SKM-1 (cell line): ENCODE data around the gene TNK1.
"Not testable (repeated sequence)": the region's sequence is repeated elsewhere in the genome, so short reads cannot be mapped to it uniquely, and the experiment has no call there.

Experiments
- DNase-seq: peaks from one replicate; lab custom pipeline; 2025; ENCODE audit not compliant: unreplicated experiment; lab: John Stamatoyannopoulos, UW

The TNK1 gene

DNA sequence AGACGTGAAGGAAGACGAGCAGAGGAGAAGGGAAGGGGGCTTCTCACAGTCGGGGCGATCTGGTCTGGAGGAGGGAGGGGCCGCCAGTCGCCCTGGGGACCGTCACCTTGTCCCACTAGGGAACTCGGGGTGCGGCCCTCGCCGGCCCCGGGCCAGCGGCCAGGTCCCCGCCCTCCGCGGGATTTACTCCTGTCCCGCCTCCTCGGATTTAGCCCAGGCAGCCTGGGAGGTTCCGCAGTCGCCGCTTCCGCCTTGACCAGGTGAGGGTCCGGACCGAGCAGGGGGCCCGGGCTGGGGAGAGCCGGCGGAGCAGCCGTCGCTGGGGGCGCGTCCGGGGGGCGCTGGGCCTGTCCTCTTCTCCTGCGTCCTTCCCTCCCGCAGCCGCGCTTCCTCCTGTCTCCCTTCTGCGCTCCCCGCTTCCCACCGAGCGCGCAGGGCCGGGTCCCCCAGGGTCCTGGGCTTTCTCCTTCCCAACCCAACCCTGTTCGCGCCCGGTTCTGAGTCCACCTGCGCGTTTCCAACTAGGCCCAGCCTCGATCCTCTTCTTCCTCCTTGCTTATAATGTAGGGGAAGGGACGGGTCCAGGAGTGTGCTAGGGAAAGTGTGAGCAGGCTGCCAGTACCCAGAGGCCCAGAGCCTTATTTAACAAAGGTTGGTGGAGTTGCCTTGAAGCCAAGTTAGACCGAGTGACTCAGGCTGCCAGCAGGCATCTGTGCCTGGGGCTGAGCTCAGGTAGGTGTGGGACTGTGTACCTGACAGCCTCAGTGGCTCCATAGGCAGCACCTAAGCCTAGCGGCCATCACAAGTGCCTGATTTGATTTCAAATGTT is at the start of gene TNK1:
Gene TNK1 (plus strand): TSS at position 235 of the 829 bp plus-strand sequence. CDS start 1,838 bp downstream, outside the sequence.
- no peak for DNase-seq

DNA sequence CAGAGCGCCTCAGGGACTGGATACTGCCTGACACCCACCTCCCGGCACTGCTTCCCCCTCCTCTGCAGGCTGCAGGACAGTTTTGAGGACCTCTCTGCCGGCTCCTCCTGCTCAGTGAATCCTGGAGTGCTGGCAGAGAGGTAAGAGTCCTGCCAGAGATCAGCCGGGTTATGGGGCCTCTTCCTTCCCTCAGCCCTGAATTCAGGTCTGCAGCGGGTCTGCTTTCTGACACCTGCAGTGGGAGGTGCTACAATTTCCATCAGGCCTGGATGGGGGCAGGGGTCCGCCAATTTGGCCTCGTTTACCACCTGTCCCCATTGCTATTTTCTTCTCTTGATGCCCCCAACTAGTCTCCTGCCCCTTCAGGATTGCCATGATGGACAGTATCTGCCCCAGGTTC is 48.8 kb upstream of the TNK1 start:
- no peak for DNase-seq

DNA sequence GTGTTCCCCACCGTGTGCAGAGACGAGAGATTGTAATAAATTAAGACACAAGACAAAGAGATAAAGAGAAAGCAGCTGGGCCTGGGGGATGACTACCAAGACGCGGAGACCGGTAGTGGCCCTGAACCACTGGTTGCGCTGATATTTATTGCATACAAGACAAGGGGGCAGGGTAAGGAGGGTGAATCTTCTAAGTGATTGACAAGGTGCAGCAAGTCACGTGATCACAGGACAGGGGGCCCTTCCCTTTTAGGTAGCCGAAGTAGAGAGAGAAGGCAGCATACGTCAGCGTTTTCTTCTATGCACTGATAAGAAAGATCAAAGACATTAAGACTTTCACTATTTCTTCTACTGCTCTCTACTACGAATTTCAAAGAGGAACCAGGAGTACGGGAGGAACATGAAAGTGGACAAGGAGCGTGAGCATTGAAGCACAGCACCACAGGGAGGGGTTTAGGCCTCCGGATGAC is 48.3 kb upstream of the TNK1 start:
- not testable (repeated sequence) for DNase-seq

DNA sequence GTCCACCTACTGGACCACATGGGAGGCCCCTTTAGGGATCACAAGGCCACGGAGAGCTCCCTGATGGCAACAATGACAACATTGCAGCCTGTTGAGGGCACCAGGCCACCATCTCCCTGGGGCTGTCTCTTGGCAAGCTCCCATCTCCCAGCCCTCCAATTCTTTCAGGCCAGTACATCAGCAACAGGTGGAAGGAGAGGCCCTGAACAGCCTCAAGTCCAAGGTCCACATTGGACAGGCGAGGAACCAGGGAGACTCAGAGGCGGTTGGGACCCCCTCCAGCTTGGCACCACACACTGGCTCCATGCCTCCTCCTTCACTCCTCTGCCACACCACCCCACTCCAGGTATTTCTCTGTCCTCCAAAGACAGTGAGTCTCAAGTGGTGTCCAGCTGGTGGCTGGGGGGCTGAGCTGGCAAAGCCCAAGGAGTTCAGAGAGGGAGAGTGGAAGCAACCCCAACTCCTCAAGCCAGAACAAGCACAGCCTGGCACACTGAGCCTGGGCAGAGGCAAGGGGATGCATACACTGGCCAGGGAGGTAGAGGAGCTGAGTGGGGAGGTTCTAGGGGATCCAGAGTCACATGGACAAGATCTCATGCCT is 45.9 kb upstream of the TNK1 start:
- no peak for DNase-seq

DNA sequence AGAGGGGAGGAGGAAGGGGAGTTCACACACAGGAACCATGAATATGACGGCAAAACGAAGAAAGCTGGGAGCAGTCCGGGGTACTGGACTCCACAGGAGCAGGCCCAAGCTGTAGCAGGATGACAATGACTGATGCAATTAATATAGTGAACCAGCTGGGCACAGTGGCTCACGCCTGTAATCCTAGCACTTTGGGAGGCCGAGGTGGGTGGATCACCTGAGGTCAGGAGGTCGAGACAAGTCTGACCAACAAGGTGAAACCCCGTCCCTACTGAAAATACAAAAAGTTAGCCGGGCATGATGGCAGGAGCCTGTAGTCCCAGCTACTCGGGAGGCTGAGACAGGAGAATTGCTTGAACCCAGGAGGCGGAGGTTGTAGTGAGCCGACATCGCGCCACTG is 45.1 kb upstream of the TNK1 start:
- not testable (repeated sequence) for DNase-seq

DNA sequence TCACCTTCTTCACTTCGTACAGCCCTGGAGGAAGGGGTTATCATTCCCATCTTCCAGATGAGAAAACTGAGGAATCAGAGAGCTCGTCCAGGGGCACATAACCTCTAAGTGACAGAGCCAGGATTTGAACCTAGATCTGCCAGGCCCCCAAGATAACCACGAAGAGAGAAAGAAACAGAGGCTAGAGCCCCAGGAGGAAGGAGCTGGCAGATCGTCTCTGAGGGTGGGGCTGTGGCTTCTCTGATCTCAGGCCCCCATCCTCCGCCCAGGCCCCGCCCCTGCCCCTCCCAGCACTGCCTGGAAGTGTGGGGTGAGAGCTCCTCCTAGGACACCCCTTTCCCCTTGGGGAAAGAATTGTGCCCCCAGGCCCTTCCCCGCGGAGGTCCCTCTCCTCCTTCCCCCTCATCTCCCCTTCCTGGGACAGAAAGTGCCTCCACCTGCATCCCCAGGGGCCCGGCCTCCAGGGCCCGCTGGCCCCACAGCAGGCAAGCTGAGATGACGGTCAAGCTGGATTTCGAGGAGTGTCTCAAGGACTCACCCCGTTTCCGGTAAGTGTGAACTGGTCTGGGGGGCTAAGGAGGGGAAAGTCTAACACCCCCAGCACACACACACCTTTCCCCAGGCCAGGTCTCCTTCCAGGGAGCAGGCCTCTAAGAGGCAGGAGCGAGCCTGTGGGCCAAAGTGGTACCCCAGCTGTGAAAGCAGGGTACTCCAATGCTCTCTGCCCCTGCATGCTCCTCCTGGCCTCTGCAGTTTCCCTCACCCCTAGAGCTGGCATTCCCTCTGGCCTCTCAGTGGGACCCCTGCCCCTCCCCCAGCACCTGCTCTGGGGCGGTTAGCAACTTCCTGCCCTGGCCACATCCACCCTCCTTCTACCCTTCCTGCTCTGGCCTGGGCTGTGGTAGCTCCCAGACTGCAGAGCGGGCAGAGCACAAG is 44.4 kb upstream of the TNK1 start, which contains the start of gene ACAP1:
Gene ACAP1 (plus strand): TSS at position 290 of the 936 bp plus-strand sequence. CDS start 206 bp downstream, at position 496.
- no peak for DNase-seq

DNA sequence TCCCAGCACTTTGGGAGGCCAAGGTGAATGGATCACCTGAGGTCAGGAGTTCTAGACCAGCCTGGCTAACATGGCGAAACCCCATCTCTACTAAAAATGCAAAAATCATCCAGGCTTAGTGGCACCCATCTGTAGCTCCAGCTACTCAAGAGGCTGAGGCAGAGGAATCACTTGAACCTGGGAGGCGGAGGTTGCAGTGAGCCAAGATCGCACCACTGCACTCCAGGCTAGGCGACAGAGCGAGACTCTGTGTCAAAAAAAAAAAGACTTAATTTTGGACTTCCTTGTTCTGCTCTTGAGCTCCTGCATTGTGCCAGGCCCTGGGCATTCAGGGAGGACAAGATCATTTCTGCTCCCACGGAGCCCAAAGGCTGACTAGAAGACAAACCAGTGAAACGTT is 43.3 kb upstream of the TNK1 start:
- not testable (repeated sequence) for DNase-seq

DNA sequence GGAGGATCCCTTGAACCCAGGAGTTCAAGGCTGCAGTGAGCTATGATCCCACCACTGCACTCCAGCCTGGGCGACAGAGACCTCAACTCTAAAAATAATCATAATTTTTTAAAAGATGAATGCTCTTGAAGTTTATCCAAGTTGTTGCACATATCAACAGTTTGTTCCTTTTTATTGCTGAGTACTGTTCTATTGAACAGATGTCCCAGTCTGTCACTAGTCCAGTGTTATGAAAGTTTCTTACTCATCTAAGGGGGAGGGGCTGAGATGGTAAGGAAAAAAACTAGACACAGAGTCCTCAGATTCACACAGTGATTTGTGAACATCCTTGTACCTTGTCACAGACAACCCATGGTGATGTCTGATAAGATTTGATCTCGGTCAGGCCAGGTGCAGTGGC is 40.7 kb upstream of the TNK1 start:
- DNase-seq = no peak

DNA sequence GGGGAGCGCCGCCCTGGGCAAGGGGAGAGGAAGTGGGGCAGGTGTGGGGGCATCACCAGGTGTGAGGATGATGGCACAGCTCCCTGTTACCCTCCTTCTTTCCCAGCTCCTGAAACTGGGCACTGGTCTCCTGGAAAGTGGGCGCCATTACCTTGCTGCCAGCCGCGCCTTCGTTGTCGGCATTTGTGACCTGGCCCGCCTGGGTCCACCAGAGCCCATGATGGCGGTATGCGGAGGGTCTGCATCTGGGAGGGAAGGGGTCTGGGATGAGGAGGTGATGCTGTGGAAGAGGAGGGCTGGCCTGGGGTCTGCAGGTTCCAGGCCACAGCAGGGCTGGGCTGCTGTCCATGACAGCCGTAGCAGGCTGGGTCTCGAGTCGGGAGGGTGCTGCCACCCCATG is 39.0 kb upstream of the TNK1 start:
- no peak for DNase-seq

DNA sequence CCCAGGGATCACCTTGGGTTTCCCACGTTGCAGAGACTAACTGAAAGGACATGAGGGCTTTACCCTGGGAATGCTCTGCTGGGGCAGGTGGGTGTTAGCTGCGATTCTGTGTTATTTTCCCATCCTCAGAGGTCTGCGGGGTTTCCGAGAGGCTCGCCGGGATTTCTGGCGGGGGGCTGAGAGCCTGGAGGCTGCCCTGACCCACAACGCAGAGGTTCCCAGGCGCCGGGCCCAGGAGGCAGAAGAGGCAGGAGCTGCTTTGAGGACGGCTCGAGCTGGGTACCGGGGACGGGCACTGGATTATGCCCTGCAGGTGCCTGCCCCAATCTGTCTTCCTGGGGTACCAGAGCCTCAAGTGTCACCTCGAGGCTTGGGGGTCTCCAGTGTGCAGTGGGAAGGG is 37.6 kb upstream of the TNK1 start:
- no peak for DNase-seq

DNA sequence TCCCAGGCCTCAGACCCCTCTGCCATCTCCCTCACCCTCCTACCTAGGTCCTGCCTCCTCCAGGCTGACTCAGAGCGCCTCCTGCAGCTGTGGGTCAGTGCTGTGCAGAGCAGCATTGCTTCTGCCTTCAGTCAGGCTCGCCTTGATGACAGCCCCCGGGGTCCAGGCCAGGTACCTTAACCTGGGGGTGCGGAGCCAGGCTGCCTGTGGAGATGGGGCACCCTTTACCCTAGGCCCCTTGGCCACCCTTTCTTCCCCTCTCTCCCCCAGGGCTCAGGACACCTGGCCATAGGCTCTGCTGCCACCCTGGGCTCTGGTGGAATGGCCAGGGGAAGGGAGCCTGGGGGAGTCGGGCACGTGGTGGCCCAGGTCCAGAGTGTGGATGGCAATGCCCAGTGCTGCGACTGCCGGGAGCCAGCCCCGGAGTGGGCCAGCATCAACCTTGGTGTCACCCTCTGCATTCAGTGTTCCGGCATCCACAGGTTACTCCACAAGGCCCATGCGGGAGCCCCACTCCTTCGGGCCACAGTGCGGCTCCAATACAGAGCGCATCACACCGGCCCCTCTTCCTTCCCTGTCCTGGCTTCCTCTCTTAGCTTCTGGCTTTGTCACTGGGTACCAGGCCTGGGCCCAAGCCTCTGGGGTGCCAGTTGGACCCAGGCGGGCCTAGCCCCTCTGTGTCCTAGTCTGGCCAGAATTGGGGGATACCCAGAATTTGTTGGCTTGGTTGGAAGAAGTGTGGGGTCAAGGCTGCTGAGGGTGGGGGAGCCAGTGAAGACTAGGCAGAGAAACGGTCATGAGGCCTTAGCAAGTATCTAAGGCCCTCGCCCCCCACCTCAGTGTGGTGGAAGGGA is 33.9 kb upstream of the TNK1 start:
- DNase-seq = no peak

DNA sequence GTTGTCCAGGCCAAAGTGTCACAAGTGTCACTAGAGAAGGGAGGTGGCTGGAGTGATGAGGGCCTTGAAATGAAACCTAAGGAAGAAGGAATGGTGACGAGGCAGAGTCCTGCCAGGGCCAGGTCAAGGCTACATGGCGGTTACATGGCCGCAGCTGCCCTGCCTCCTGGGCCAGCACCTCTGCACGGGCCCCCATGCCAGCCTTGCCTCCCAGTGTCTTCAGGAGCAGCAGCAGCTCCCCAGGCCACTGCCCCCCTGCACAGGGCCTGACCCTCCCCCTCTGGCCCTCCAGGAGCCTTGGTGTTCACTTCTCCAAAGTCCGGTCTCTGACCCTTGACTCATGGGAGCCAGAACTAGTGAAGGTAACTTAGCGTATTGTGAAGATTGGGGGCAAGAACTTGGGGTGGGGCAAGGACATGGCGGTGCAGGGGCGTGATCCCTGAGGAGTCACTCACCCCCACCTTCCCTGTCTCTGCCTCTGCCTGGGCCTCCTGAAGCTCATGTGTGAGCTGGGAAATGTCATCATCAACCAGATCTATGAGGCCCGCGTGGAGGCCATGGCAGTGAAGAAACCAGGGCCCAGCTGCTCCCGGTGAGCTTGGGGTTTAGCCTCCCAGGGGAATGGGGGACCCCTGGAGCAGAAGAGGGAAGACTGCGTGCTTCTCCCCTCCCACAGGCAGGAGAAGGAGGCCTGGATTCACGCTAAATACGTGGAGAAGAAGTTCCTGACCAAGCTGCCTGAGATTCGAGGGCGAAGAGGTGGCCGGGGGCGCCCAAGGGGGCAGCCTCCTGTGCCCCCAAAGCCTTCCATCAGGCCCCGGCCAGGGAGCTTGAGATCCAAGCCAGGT is 33.0 kb upstream of the TNK1 start:
- DNase-seq = no peak

DNA sequence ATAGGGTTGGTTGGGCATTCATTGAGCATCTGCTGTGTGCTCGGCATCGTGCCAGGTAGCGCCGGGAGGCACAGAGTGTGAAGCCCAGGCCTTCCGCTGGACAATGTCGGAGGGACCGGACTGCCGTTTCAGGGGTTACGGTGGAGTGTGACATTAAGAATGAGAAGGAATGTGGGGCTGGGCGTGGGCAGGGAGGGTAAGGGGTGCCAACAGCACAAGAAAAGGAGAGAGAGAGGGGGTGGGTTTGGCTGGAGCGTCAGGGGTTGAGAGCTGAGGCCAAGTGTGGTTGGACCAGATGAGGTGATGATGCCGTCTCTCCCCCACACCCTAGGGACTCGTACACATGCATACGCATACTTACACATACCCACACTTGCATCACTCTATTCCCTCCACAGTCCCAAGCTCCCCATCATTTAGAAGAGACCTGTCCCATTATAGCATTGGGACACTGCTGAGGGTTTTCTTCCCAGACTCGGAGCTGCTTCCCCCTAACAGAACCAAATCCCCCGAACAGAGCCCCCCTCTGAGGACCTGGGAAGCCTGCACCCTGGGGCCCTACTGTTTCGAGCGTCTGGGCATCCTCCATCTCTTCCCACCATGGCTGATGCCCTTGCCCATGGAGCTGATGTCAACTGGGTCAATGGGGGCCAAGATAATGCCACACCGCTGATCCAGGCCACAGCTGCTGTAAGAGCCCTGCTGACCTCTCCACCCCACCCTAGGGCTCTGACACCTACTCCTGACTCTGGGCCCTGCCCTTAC is 32.2 kb upstream of the TNK1 start:
- no peak for DNase-seq

DNA sequence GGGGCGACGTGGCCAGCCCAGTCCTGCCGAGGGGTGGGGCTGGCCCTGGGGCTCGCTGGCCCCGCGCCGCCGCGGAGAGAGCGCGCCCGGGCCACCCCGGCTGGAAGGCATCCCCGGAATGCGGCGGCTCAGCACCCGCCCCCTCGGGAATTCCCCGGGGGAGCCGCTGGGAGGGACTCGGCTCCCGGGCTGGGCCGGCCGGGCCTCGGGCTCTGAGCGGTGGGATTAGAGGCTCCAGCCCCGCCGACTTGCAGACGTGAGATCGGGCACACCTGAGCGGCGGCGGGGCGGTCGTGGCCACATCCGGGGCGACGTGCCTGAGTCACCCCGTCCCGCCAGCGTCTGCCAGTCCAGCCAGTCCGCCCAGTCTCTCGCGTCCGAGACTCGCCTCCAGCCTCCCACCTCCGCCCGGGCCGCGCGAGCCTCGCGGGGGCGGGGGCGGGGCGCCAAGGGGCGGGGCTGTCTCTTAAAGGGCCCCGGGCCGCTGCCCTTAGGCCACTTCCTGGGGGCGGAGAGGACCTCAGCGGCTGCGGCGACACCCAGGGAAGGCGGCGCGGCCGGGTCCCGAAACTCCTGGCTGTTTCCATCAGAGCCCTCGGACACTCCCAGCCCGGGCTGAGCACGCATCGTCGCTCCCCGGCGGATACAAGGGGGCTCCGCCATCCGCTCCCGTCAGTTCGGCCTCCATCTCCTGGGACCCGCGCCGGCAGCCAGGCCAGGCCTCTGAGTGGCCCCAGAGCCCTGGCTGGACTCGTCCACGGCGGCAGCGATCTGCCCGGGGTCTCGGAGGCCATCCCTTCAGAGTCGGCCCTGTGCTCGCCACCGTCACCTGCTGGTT is 29.0 kb upstream of the TNK1 start, which contains the start of gene KCTD11:
Gene KCTD11 (plus strand): TSS at position 498 of the 838 bp plus-strand sequence.
- no peak for DNase-seq

DNA sequence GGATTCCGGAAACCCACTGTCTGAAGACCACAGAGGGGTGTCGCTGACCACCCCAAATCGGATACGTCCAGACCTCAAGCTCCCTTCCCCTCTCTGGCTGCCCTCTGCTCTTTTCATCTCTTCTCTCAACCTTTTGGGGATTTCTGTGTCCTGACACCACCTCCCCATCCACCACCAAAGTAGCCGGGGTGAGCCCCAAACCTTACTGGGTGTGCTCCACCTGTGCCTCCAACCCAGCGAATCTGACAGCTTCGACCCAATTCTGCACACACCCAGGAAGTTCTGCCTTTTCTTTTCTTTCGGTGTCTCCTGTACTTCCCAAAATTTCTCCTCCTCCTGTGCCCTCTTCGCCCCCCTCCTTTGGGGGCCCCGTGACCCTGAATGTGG is 28.4 kb upstream of the TNK1 start:
- no peak for DNase-seq

DNA sequence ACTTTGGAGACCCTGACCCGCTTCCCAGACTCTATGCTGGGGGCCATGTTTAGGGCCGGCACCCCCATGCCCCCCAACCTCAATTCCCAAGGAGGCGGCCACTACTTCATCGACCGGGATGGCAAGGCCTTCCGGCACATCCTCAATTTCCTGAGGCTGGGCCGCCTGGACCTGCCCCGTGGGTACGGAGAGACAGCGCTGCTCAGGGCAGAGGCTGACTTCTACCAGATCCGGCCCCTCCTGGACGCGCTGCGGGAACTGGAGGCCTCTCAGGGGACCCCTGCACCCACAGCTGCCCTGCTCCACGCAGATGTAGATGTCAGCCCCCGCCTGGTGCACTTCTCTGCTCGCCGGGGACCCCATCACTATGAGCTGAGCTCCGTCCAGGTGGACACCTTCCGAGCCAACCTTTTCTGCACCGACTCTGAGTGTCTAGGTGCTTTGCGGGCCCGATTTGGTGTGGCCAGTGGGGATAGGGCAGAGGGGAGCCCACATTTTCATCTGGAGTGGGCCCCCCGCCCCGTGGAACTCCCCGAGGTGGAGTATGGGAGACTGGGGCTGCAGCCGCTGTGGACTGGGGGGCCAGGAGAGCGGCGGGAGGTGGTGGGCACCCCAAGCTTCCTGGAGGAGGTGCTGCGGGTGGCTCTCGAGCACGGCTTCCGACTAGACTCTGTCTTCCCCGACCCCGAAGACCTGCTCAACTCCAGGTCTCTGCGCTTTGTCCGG is 27.8 kb upstream of the TNK1 start:
- no peak for DNase-seq

DNA sequence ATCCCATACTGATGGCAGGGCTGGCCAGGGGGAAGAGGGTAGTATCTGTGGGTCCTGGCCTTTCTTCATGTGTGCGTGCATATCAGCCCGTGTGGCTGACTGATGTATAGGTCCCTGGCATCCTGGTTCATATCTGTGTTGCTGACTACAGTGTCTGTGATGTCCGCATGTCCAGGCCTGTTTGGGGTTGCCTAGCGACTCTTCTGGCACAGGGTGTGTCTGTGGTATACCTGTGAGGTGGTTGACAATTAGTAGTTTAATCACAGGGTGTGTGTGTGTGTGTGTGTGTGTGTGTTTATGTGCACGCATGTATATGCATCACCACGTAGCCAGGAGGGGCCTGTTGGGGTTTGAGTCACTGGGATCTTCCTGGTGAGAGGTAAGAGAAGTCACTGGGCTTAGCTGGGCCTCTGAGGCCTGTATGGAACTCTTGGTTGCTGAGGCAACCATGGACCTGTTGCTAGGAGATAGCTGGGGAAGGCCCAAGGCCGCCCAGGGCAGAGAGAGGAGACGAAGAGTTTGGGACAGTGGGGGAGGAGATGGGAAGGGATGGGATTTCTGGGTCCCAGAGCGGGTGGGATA is 26.5 kb upstream of the TNK1 start:
- no peak for DNase-seq
